K562 (cell line): ENCODE measurements around the gene COMMD1. TPM values are rescaled to one million over a fixed set of nuclear protein-coding genes. Genes with fewer than 3 reads are reported as not detected.

Experiments used
- ATAC-seq: fragments of 200-7000 bp; cut with Tn5 transposase; 3 replicates; pipeline ENCODE4 v1.9.1; 2020; ENCODE audit warnings: moderate library complexity
- BruUV-seq: library from RNA; stranded (reverse); fragments of 400-500 nt; replicated peaks from 2 replicates; lab custom pipeline; 2021; lab: Mats Ljungman, UMichigan
- CTCF ChIA-PET: fragments of 300-600 bp; formaldehyde crosslinking; extraction: SDS; loops from one replicate; lab custom pipeline; 2021; ENCODE audit warnings: low intra/inter-chr PET ratio; lab: Yijun Ruan, JAX
- POLR2A ChIA-PET: fragments of 300-600, 350-650 bp; sonication (Branson Sonifier 250); formaldehyde crosslinking; extraction: SDS; loops from one replicate; lab custom pipeline; 2021; ENCODE audit warnings: antibody characterized with exemption, inconsistent platforms; lab: Yijun Ruan, JAX
- DNase-seq, 4 experiments: peaks; one replicate each; pipeline versions ENCODE4 v3.0.0 to v3.0.0-alpha.2; 2011 to 2018; ENCODE audit warnings: low spot score in 3 of 4, mixed read lengths in 3 of 4; ENCODE audit errors: extremely low read depth in 1 of 4
- FAIRE-seq: peaks from 2 replicates; lab custom pipeline; 2011; peaks lifted over from hg19 to GRCh38; lab: Jason Lieb, UNC
- H2AFZ ChIP-seq: 2 replicates; pipeline ENCODE4 v1.6.0; 2011; ENCODE audit warnings: low read depth, low read length, control low read depth, inconsistent platforms
- H3K27ac ChIP-seq: fragments of 200-600 bp; 3 replicates; pipeline ENCODE4 v1.8.0; 2011; ENCODE audit warnings: low read depth, mild to moderate bottlenecking, control low read depth, inconsistent platforms, low read length, moderate library complexity, mixed read lengths; ENCODE audit errors: extremely low read depth
- H3K27me3 ChIP-seq, 2 experiments: fragments of 300-600 bp in 1 of 2; 2 replicates in 1 of 2; 3 replicates in 1 of 2; pipeline versions ENCODE4 v1.6.0 to v1.8.0; 2011; ENCODE audit warnings: inconsistent platforms in 2 of 2, low read length in 2 of 2, mild to moderate bottlenecking in 1 of 2, mixed read lengths in 1 of 2, moderate library complexity in 1 of 2; ENCODE audit not compliant: control insufficient read depth in 2 of 2, insufficient read depth in 2 of 2
- H3K36me3 ChIP-seq: fragments of 300-600 bp; 3 replicates; pipeline ENCODE4 v1.8.0; 2011; ENCODE audit warnings: mild to moderate bottlenecking, low read length, inconsistent platforms; ENCODE audit not compliant: control insufficient read depth, insufficient read depth
- H3K4me1 ChIP-seq, 2 experiments: fragments of 200-600 bp in 1 of 2; replicated peaks in 1 of 2; 2 replicates in 1 of 2; 3 replicates in 1 of 2; pipeline versions ENCODE4 v1.5.1 to v1.8.0; 2011; ENCODE audit warnings: inconsistent platforms in 2 of 2, low read length in 2 of 2, mild to moderate bottlenecking in 1 of 2, mixed read lengths in 1 of 2, moderate library complexity in 1 of 2; ENCODE audit not compliant: control insufficient read depth in 2 of 2, insufficient read depth in 2 of 2
- H3K4me2 ChIP-seq: 2 replicates; pipeline ENCODE4 v1.6.1; 2011; ENCODE audit warnings: low read length, control low read depth, inconsistent platforms, mixed read lengths; ENCODE audit not compliant: insufficient read depth
- H3K4me3 ChIP-seq: fragments of 200-600 bp; sonication (generic), shearing (Covaris generic); 2 replicates; pipeline ENCODE4 v1.5.1; 2016; ENCODE audit warnings: control low read depth, inconsistent platforms
- H3K79me2 ChIP-seq: fragments of 200-600 bp; 3 replicates; pipeline ENCODE4 v1.8.0; 2011; ENCODE audit warnings: low read length, inconsistent platforms; ENCODE audit not compliant: control insufficient read depth, insufficient read depth
- H3K9ac ChIP-seq, 2 experiments: 2 replicates each; pipeline versions ENCODE4 v1.6.0 to v1.6.1; 2011; ENCODE audit warnings: low read depth in 2 of 2, low read length in 2 of 2, control low read depth in 1 of 2, inconsistent platforms in 1 of 2, mild to moderate bottlenecking in 1 of 2, mixed read lengths in 1 of 2; ENCODE audit not compliant: insufficient read depth in 1 of 2
- H3K9me1 ChIP-seq: one replicate; pipeline ENCODE4 v1.6.0; 2011; ENCODE audit warnings: inconsistent platforms, mild to moderate bottlenecking, low read length, moderate library complexity; ENCODE audit not compliant: control insufficient read depth, insufficient read depth
- H3K9me3 ChIP-seq: replicated peaks from 2 replicates; pipeline ENCODE4 v1.5.1; 2011; ENCODE audit warnings: low read depth, low read length, inconsistent platforms; ENCODE audit not compliant: control insufficient read depth, insufficient read depth
- H4K20me1 ChIP-seq: replicated peaks from 2 replicates; pipeline ENCODE4 v1.6.1; 2011; ENCODE audit warnings: low read length, inconsistent platforms, mixed read lengths; ENCODE audit not compliant: control insufficient read depth, insufficient read depth
- CBFB ChIP-seq: sonication (generic); formaldehyde crosslinking; IDR thresholded peaks from 2 replicates; pipeline ENCODE4 v1.4.0; 2020; ENCODE audit warnings: mild to moderate bottlenecking, missing genetic modification reagents
- HDAC3 ChIP-seq: fragments of 450-650 bp; IDR thresholded peaks from 2 replicates; pipeline ENCODE4 v1.6.1; 2018; ENCODE audit warnings: borderline replicate concordance, mild to moderate bottlenecking, moderate library complexity; ENCODE audit not compliant: partially characterized antibody
- HNRNPUL1 ChIP-seq: fragments of 200-400 bp; formaldehyde crosslinking; IDR thresholded peaks from 2 replicates; pipeline ENCODE4 v1.6.1; 2017; ENCODE audit warnings: low read length
- MED1 ChIP-seq: sonication (generic); formaldehyde crosslinking; IDR thresholded peaks from 2 replicates; pipeline ENCODE4 v1.8.1; 2023; ENCODE audit warnings: missing genetic modification reagents, borderline replicate concordance
- NFE2L1 ChIP-seq: fragments of 450-650 bp; IDR thresholded peaks from 2 replicates; pipeline ENCODE4 v1.6.1; 2016; ENCODE audit warnings: missing genetic modification characterization, low read depth, mild to moderate bottlenecking, missing compliant biosample characterization, moderate library complexity, borderline replicate concordance
- RBM39 ChIP-seq: fragments of 200-400 bp; formaldehyde crosslinking; optimal IDR thresholded peaks from 2 replicates; pipeline ENCODE3; 2018; ENCODE audit warnings: low read depth, low read length
- STAT5B ChIP-seq: fragments of 250-450 bp; sonication (Bioruptor Pico); IDR thresholded peaks from 2 replicates; pipeline ENCODE4 v1.8.0; 2021; ENCODE audit warnings: mild to moderate bottlenecking, inconsistent platforms
- YBX1 ChIP-seq: fragments of 450-650 bp; IDR thresholded peaks from 2 replicates; pipeline ENCODE4 v1.7.1; 2016; ENCODE audit warnings: mild to moderate bottlenecking
- ZNF830 ChIP-seq: fragments of 250-450 bp; sonication (Bioruptor Pico); IDR thresholded peaks from 2 replicates; pipeline ENCODE4 v1.5.0; 2021; ENCODE audit warnings: mild to moderate bottlenecking
- WGBS: fragments of 100-300 bp; shearing (Covaris generic); methylation state at CpG from one replicate; pipeline ENCODE4 v1.1.6; 2016; ENCODE audit warnings: low coverage, mixed read lengths; ENCODE audit not compliant: insufficient coverage; ENCODE audit errors: missing lambda C conversion rate; 5-methylcytosine and 5-hydroxymethylcytosine counted together
- in situ Hi-C: fragments of 300-500 bp; cut with MboI; formaldehyde crosslinking; loops from 4 replicates; pipeline ENCODE4 v1.15.0; 2018; ENCODE audit warnings: inconsistent platforms, mixed read lengths
- intact Hi-C: fragments of 100-400 bp; cut with micrococcal nuclease; formaldehyde crosslinking; loops from 2 replicates; pipeline ENCODE4 v1.14.2; 2022
- polyA plus RNA-seq, 8 experiments: library from polyadenylated mRNA; depleted of rRNA in 4 of 8; stranded (reverse) in 5 of 8; unstranded in 3 of 8; fragments of >200 nt; fragmentation: Nextera tagmentation in 2 of 8; fragmentation: Illumina TruSeq in 1 of 8; extraction: Ambion mirVana in 2 of 8; extraction: Trizol in 1 of 8; gene quantifications; 2 replicates each; pipeline versions ENCODE4 v1.2.1 to v1.2.3, GENCODE V29; 2011 to 2014; ENCODE audit warnings: inconsistent platforms in 1 of 8, missing spikeins in 1 of 8
- total RNA-seq, 7 experiments: library from RNA; depleted of rRNA in 6 of 7; stranded (reverse); fragments of >200 nt in 6 of 7; fragmentation: Illumina TruSeq in 2 of 7; extraction: Trizol in 2 of 7; gene quantifications; 2 replicates each; pipeline versions ENCODE4 v1.2.1 to v1.2.3, GENCODE V29; 2011 to 2021; ENCODE audit warnings: low replicate concordance in 1 of 7
- TF ChIP-seq, protein P1 (sequence below), 2 experiments: IDR thresholded peaks; 2 replicates each; pipeline ENCODE4 v1.6.1; 2012; ENCODE audit warnings: improper control_type of control experiment in 2 of 2, low read depth in 2 of 2, low read length in 2 of 2, borderline replicate concordance in 1 of 2
- TF ChIP-seq, protein P2 (sequence below): fragments of 250-450 bp; sonication (Bioruptor Pico); IDR thresholded peaks from 2 replicates; pipeline ENCODE4 v1.8.0; 2022; ENCODE audit warnings: moderate library complexity, mild to moderate bottlenecking, inconsistent platforms

COMMD1 gene
- total and polyA plus RNA-seq, 9 of the 15 experiments (the other 6 are each of a cell fraction or from before 2014, with no cell fraction given), result 14.4 to 77.0 (median 21.4) TPM

DNA sequence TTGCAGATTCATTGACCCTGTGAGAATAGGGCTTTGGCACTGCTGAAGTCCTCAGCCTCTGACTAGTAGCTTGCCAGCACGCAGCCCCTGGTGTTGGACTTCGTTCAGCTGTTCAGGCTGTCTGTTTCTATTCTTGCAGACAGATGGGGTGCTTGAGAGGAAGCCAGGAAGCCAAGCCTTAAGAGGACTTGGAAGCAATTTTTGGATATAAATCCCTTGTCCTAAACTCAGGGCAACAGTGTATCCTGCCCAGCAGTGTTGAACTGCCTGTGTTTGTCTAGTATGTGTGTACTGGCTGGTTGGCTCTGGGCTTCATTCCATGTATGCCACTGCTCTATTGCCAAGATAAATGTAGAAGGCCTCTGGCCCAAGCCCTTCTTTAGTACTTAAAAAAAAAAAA lies 108.6 kb downstream of the COMMD1 start:
- TF ChIP-seq HDAC3 (no peak), HNRNPUL1 (no peak), YBX1 (no peak), ZNF830 (CRISPR knock-in tag) (no peak), NFE2L1 (tag) (no peak), CBFB (CRISPR knock-in tag) (no peak), MED1 (CRISPR knock-in tag) (no peak), RBM39 (no peak), STAT5B (no peak)
- TF ChIP-seq, protein P1, sequence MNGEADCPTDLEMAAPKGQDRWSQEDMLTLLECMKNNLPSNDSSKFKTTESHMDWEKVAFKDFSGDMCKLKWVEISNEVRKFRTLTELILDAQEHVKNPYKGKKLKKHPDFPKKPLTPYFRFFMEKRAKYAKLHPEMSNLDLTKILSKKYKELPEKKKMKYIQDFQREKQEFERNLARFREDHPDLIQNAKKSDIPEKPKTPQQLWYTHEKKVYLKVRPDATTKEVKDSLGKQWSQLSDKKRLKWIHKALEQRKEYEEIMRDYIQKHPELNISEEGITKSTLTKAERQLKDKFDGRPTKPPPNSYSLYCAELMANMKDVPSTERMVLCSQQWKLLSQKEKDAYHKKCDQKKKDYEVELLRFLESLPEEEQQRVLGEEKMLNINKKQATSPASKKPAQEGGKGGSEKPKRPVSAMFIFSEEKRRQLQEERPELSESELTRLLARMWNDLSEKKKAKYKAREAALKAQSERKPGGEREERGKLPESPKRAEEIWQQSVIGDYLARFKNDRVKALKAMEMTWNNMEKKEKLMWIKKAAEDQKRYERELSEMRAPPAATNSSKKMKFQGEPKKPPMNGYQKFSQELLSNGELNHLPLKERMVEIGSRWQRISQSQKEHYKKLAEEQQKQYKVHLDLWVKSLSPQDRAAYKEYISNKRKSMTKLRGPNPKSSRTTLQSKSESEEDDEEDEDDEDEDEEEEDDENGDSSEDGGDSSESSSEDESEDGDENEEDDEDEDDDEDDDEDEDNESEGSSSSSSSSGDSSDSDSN (IDR thresholded peaks at IDR 0.05; ENCODE audit: borderline replicate concordance in 1 of 2, low read depth in 2 of 2, low read length in 2 of 2), result no peak
- TF ChIP-seq, protein P2, sequence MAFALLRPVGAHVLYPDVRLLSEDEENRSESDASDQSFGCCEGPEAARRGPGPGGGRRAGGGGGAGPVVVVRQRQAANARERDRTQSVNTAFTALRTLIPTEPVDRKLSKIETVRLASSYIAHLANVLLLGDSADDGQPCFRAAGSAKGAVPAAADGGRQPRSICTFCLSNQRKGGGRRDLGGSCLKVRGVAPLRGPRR, result no peak
- Histone ChIP-seq H3K27me3 (no peaks in the 10 kb centered on the region), H3K9ac (no peak overlapping the region), H4K20me1 (no peaks in the 10 kb centered on the region), H3K27ac (no peak overlapping the region), H3K4me1 (no peaks in the 10 kb centered on the region), H3K9me3 (no peaks in the 10 kb centered on the region), H3K36me3 (no peaks in the 10 kb centered on the region), H3K9me1 (no peaks in the 10 kb centered on the region), H3K4me3 (no peak overlapping the region), H3K79me2 (no peaks in the 10 kb centered on the region), H3K4me2 (no peak overlapping the region), H2AFZ (no peak overlapping the region)
- POLR2A ChIA-PET, result interaction anchor here (1.2 kb wide), 1 partner anchor 200 kb away, joined by 3 read pairs; no protein-coding TSS in a partner anchor
- ATAC-seq (peak; percentile 65; the same call in 2 of the 3 replicates), FAIRE-seq (no peak), DNase-seq (peak in 1 of 4 experiments; percentile 18)
- CTCF ChIA-PET, result no interaction called here
- BruUV-seq, result no TSS peak
- intact Hi-C loops (no loop called here), in situ Hi-C loops (no loop called here)
- 16% methylated on average over 2 of the region's 2 CpGs for WGBS
